Measurements from ENCODE around the gene ETFA. TPM values are rescaled to one million over a fixed set of nuclear protein-coding genes. Genes with fewer than 3 reads are reported as not detected.

Gene ETFA
- polyA plus RNA-seq, 1 donor from 2014 or later: 107 TPM

GRCh38 chr15:76181705-76182107 is 129.6 kb downstream of the ETFA start:
- peaks cover 33% of the 10 kb centered on the region for H3K27me3 Mint-ChIP-seq
- peak overlapping the region in 1 of 3 donors; percentile 6 for H3K27ac Mint-ChIP-seq
- H3K36me3 Mint-ChIP-seq: no peaks in the 10 kb centered on the region
- H3K9me3 Mint-ChIP-seq: no peaks in the 10 kb centered on the region
- no peak overlapping the region for H3K4me3 Mint-ChIP-seq
- H3K4me1 Mint-ChIP-seq: peaks cover 0 to 3% (median 0%) of the 10 kb centered on the region in 3 donors

- H3K27me3 Mint-ChIP-seq: peaks cover 24% of the 10 kb centered on the region
- H3K9me3 Mint-ChIP-seq: no peaks in the 10 kb centered on the region
- no peak overlapping the region for H3K27ac Mint-ChIP-seq
- no peak overlapping the region for H3K4me3 Mint-ChIP-seq
- no peaks in the 10 kb centered on the region for H3K36me3 Mint-ChIP-seq
- H3K4me1 Mint-ChIP-seq: peaks cover 0 to 3% (median 0%) of the 10 kb centered on the region in 3 donors
These were observed 130.9 kb downstream of the ETFA start for GRCh38 chr15:76180321-76180720.

GRCh38 chr15:76179023-76179422 is 132.2 kb downstream of the ETFA start:
- H3K27ac Mint-ChIP-seq: no peak overlapping the region
- H3K36me3 Mint-ChIP-seq: no peaks in the 10 kb centered on the region
- H3K9me3 Mint-ChIP-seq: no peaks in the 10 kb centered on the region
- H3K27me3 Mint-ChIP-seq: peaks cover 21% of the 10 kb centered on the region
- H3K4me1 Mint-ChIP-seq: peaks cover 0 to 3% (median 0%) of the 10 kb centered on the region in 3 donors
- H3K4me3 Mint-ChIP-seq: no peak overlapping the region

GRCh38 chr15:76178296-76179000 is 132.8 kb downstream of the ETFA start:
- Mint-ChIP-seq H3K4me3 (no peak overlapping the region), H3K27me3 (peaks cover 21% of the 10 kb centered on the region), H3K9me3 (peaks cover 0 to 1% (median 0%) of the 10 kb centered on the region in 3 donors), H3K36me3 (no peaks in the 10 kb centered on the region), H3K27ac (no peak overlapping the region), H3K4me1 (peaks cover 0 to 3% (median 0%) of the 10 kb centered on the region in 3 donors)

GRCh38 chr15:76177491-76178040 is 133.7 kb downstream of the ETFA start:
- Mint-ChIP-seq H3K4me3 (no peak overlapping the region), H3K9me3 (peaks cover 0 to 1% (median 0%) of the 10 kb centered on the region in 3 donors), H3K4me1 (peaks cover 0 to 3% (median 0%) of the 10 kb centered on the region in 3 donors), H3K36me3 (no peaks in the 10 kb centered on the region), H3K27me3 (peaks cover 21% of the 10 kb centered on the region), H3K27ac (no peak overlapping the region)

GRCh38 chr15:76176487-76177085 is 134.7 kb downstream of the ETFA start:
- Mint-ChIP-seq H3K27me3 (peaks cover 16% of the 10 kb centered on the region), H3K36me3 (no peaks in the 10 kb centered on the region), H3K27ac (no peak overlapping the region), H3K4me3 (no peak overlapping the region), H3K9me3 (peaks cover 0 to 1% (median 0%) of the 10 kb centered on the region in 3 donors), H3K4me1 (peaks cover 0 to 3% (median 0%) of the 10 kb centered on the region in 3 donors)

- peaks cover 0 to 1% (median 0%) of the 10 kb centered on the region in 3 donors for H3K9me3 Mint-ChIP-seq
These were observed 135.2 kb downstream of the ETFA start for GRCh38 chr15:76176059-76176458.

GRCh38 chr15:76175442-76175841 is 135.8 kb downstream of the ETFA start:
- H3K9me3 Mint-ChIP-seq: peaks cover 0 to 1% (median 0%) of the 10 kb centered on the region in 3 donors
- peaks cover 0 to 2% (median 0%) of the 10 kb centered on the region in 3 donors for H3K4me1 Mint-ChIP-seq
- no peaks in the 10 kb centered on the region for H3K36me3 Mint-ChIP-seq
- no peak overlapping the region for H3K27ac Mint-ChIP-seq
- H3K4me3 Mint-ChIP-seq: no peak overlapping the region
- H3K27me3 Mint-ChIP-seq: peaks cover 7% of the 10 kb centered on the region

More at GRCh38 chr15:76176059-76176458, 135.2 kb downstream of the ETFA start:
- H3K27me3 Mint-ChIP-seq: peaks cover 11% of the 10 kb centered on the region
- no peak overlapping the region for H3K4me3 Mint-ChIP-seq
- H3K36me3 Mint-ChIP-seq: no peaks in the 10 kb centered on the region
- peaks cover 0 to 2% (median 0%) of the 10 kb centered on the region in 3 donors for H3K4me1 Mint-ChIP-seq
- no peak overlapping the region for H3K27ac Mint-ChIP-seq

GRCh38 chr15:76174654-76175053 is 136.6 kb downstream of the ETFA start:
- Mint-ChIP-seq H3K27me3 (peaks cover 5% of the 10 kb centered on the region), H3K4me1 (peaks cover 0 to 2% (median 0%) of the 10 kb centered on the region in 3 donors), H3K9me3 (peaks cover 0 to 1% (median 0%) of the 10 kb centered on the region in 3 donors), H3K27ac (no peak overlapping the region), H3K4me3 (no peak overlapping the region), H3K36me3 (no peaks in the 10 kb centered on the region)

- H3K36me3 Mint-ChIP-seq: no peaks in the 10 kb centered on the region
- H3K27ac Mint-ChIP-seq: peak overlapping the region in 1 of 3 donors; percentile 84
- H3K27me3 Mint-ChIP-seq: peaks cover 5% of the 10 kb centered on the region
- H3K9me3 Mint-ChIP-seq: peaks cover 0 to 1% (median 0%) of the 10 kb centered on the region in 3 donors
- no peak overlapping the region for H3K4me3 Mint-ChIP-seq
- peaks cover 0 to 2% (median 0%) of the 10 kb centered on the region in 3 donors for H3K4me1 Mint-ChIP-seq
These were observed 137.9 kb downstream of the ETFA start for GRCh38 chr15:76173317-76173834.

- H3K4me1 Mint-ChIP-seq: peaks cover 0 to 2% (median 0%) of the 10 kb centered on the region in 3 donors
- H3K27me3 Mint-ChIP-seq: peaks cover 4% of the 10 kb centered on the region
- no peak overlapping the region for H3K4me3 Mint-ChIP-seq
- H3K27ac Mint-ChIP-seq: no peak overlapping the region
- H3K9me3 Mint-ChIP-seq: peaks cover 0 to 1% (median 0%) of the 10 kb centered on the region in 3 donors
- no peaks in the 10 kb centered on the region for H3K36me3 Mint-ChIP-seq
These were observed 138.5 kb downstream of the ETFA start for GRCh38 chr15:76172782-76173181.

GRCh38 chr15:76169911-76170800 is 141.1 kb downstream of the ETFA start:
- Mint-ChIP-seq H3K27me3 (no peaks in the 10 kb centered on the region), H3K9me3 (peaks cover 0 to 1% (median 0%) of the 10 kb centered on the region in 3 donors), H3K4me3 (no peak overlapping the region), H3K27ac (no peak overlapping the region), H3K36me3 (no peaks in the 10 kb centered on the region), H3K4me1 (no peaks in the 10 kb centered on the region)

- Mint-ChIP-seq H3K4me3 (no peak overlapping the region), H3K4me1 (no peaks in the 10 kb centered on the region), H3K27me3 (no peaks in the 10 kb centered on the region), H3K9me3 (peaks cover 0 to 1% (median 0%) of the 10 kb centered on the region in 3 donors), H3K27ac (no peak overlapping the region), H3K36me3 (no peaks in the 10 kb centered on the region)
These were observed 142.3 kb downstream of the ETFA start for GRCh38 chr15:76169018-76169417.

- Mint-ChIP-seq H3K27ac (no peak overlapping the region), H3K27me3 (no peaks in the 10 kb centered on the region), H3K4me1 (no peaks in the 10 kb centered on the region), H3K4me3 (no peak overlapping the region), H3K36me3 (no peaks in the 10 kb centered on the region), H3K9me3 (no peaks in the 10 kb centered on the region)
These were observed 142.9 kb downstream of the ETFA start for GRCh38 chr15:76168237-76168984.

All from IgD-negative memory B cell (primary cell).